OCI-LY1 (cell line): ENCODE data around the gene PCP4.

Experiments used
- H2AFZ ChIP-seq: fragments of 200-600 bp; sonication (generic), shearing (Covaris generic); 2 replicates; pipeline ENCODE4 v1.6.0; 2014; ENCODE audit warnings: antibody characterized with exemption, mild to moderate bottlenecking, low read length
- H3F3A ChIP-seq: fragments of 200-600 bp; sonication (generic), shearing (Covaris generic); 2 replicates; pipeline ENCODE4 v1.6.0; 2014; ENCODE audit warnings: mild to moderate bottlenecking, antibody characterized with exemption, low read length, moderate library complexity; ENCODE audit not compliant: insufficient read depth
- H3K27ac ChIP-seq: fragments of 200-600 bp; sonication (generic); 2 replicates; pipeline ENCODE4 v1.5.1; 2014; ENCODE audit warnings: low read length, mixed run types, mild to moderate bottlenecking, low read depth; ENCODE audit not compliant: poor library complexity, severe bottlenecking
- H3K27me3 ChIP-seq: fragments of 200-600 bp; sonication (generic); 2 replicates; pipeline ENCODE4 v1.6.0; 2014; ENCODE audit warnings: antibody characterized with exemption, mild to moderate bottlenecking, low read length, moderate library complexity; ENCODE audit not compliant: insufficient read depth
- H3K36me3 ChIP-seq: fragments of 200-600 bp; sonication (generic); 2 replicates; pipeline ENCODE4 v1.6.1; 2014; ENCODE audit warnings: mild to moderate bottlenecking, antibody characterized with exemption, low read length, moderate library complexity, mixed read lengths; ENCODE audit not compliant: insufficient read depth
- H3K4me1 ChIP-seq: fragments of 200-600 bp; sonication (generic); 2 replicates; pipeline ENCODE4 v1.5.1; 2014; ENCODE audit warnings: mild to moderate bottlenecking, low read length, moderate library complexity; ENCODE audit not compliant: insufficient read depth, severe bottlenecking
- H3K4me2 ChIP-seq: fragments of 200-600 bp; sonication (generic), shearing (Covaris generic); 2 replicates; pipeline ENCODE4 v1.6.1; 2014; ENCODE audit warnings: low read length
- H3K4me3 ChIP-seq: fragments of 200-600 bp; sonication (generic); 2 replicates; pipeline ENCODE4 v1.5.1; 2014; ENCODE audit warnings: low read length, low read depth, mild to moderate bottlenecking, mixed read lengths; ENCODE audit not compliant: poor library complexity, severe bottlenecking
- H3K79me2 ChIP-seq: fragments of 200-600 bp; shearing (Covaris generic); 2 replicates; pipeline ENCODE4 v1.6.1; 2016; ENCODE audit warnings: mixed run types, low read length, mixed read lengths; ENCODE audit not compliant: insufficient read depth
- H3K9ac ChIP-seq: fragments of 200-600 bp; sonication (generic), shearing (Covaris generic); 2 replicates; pipeline ENCODE4 v1.6.1; 2014; ENCODE audit warnings: mild to moderate bottlenecking, low read length, mixed read lengths
- H3K9me2 ChIP-seq: fragments of 200-600 bp; sonication (generic), shearing (Covaris generic); 2 replicates; pipeline ENCODE4 v1.6.1; 2014; ENCODE audit warnings: low read depth, mild to moderate bottlenecking, low read length, mixed read lengths
- H3K9me3 ChIP-seq: fragments of 200-600 bp; shearing (Covaris generic); 2 replicates; pipeline ENCODE4 v1.6.1; 2014; ENCODE audit warnings: low read length, mixed read lengths
- H4K20me1 ChIP-seq: fragments of 200-600 bp; sonication (generic), shearing (Covaris generic); 2 replicates; pipeline ENCODE4 v1.6.0; 2016; ENCODE audit warnings: mild to moderate bottlenecking, low read length; ENCODE audit not compliant: insufficient read depth
- EZH2 ChIP-seq: fragments of 200-600 bp; sonication (generic), shearing (Covaris generic); IDR thresholded peaks from 2 replicates; pipeline ENCODE4 v1.8.0; 2017; ENCODE audit warnings: borderline replicate concordance, mixed run types, mild to moderate bottlenecking, antibody characterized with exemption, low read length, moderate library complexity, mixed read lengths
- TF ChIP-seq, protein P1 (sequence below): fragments of 200-600 bp; sonication (generic), shearing (Covaris generic); IDR thresholded peaks from 2 replicates; pipeline ENCODE4 v1.5.1; 2017; ENCODE audit warnings: mild to moderate bottlenecking, antibody characterized with exemption, low read length, moderate library complexity, mixed read lengths

The PCP4 gene

DNA sequence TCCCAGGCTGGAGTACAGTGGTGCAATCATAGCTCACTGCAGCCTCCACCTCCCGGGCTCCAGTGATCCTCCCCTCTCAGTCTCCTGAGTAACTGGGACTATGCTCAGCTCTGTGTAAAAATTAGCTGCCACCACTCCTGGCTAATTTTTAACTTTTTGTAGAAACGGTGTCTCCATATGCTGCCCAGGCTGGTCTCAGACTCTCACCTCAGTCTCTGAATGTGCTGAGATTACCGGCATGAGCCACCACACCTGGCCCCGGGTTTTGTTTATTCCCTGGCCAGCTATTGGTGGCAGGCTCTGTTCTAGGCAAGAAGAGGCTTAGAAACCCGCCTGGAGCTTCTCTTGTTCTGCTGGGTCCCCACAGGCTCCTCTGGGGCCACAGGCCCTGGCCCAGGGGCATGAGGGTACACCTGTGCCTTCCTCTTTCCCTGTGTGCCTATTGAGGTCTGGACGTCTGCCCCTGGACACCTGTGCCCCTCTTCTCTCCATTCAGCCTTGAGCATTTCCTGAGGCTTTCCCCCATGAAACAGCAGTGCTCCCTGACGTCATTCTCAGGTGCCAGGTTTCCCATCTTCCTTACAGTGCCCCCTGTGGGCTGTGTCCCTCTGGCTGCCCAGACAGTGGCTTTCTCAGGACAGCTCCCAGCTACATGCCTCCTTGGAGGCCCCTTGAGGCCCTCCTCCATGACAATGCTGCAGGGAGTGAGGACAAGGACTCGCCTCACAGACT lies 57.5 kb downstream of the PCP4 start:
- Histone ChIP-seq H3K9me3 (no peaks in the 10 kb centered on the region), H3K36me3 (no peaks in the 10 kb centered on the region), H4K20me1 (no peaks in the 10 kb centered on the region), H3K27me3 (no peaks in the 10 kb centered on the region), H3F3A (no peaks in the 10 kb centered on the region), H3K4me2 (no peak overlapping the region), H3K9me2 (no peaks in the 10 kb centered on the region), H3K4me3 (no peak overlapping the region), H2AFZ (no peak overlapping the region), H3K79me2 (no peaks in the 10 kb centered on the region), H3K9ac (no peak overlapping the region), H3K4me1 (no peaks in the 10 kb centered on the region), H3K27ac (no peak overlapping the region)
- no peak for TF ChIP-seq EZH2
- TF ChIP-seq, protein P1, sequence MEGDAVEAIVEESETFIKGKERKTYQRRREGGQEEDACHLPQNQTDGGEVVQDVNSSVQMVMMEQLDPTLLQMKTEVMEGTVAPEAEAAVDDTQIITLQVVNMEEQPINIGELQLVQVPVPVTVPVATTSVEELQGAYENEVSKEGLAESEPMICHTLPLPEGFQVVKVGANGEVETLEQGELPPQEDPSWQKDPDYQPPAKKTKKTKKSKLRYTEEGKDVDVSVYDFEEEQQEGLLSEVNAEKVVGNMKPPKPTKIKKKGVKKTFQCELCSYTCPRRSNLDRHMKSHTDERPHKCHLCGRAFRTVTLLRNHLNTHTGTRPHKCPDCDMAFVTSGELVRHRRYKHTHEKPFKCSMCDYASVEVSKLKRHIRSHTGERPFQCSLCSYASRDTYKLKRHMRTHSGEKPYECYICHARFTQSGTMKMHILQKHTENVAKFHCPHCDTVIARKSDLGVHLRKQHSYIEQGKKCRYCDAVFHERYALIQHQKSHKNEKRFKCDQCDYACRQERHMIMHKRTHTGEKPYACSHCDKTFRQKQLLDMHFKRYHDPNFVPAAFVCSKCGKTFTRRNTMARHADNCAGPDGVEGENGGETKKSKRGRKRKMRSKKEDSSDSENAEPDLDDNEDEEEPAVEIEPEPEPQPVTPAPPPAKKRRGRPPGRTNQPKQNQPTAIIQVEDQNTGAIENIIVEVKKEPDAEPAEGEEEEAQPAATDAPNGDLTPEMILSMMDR = no peak

GRCh38 chr21:39927304-39927886 lies 60.2 kb downstream of the PCP4 start:
- Histone ChIP-seq H2AFZ (no peak overlapping the region), H3K9me3 (no peaks in the 10 kb centered on the region), H3K4me3 (no peak overlapping the region), H3K36me3 (no peaks in the 10 kb centered on the region), H3K79me2 (no peaks in the 10 kb centered on the region), H3K9me2 (no peaks in the 10 kb centered on the region), H3F3A (no peaks in the 10 kb centered on the region), H3K4me2 (no peak overlapping the region), H3K27ac (no peak overlapping the region), H3K9ac (no peak overlapping the region), H4K20me1 (no peaks in the 10 kb centered on the region), H3K27me3 (no peaks in the 10 kb centered on the region), H3K4me1 (no peaks in the 10 kb centered on the region)
- no peak for TF ChIP-seq EZH2
- TF ChIP-seq, protein P1 = no peak

DNA sequence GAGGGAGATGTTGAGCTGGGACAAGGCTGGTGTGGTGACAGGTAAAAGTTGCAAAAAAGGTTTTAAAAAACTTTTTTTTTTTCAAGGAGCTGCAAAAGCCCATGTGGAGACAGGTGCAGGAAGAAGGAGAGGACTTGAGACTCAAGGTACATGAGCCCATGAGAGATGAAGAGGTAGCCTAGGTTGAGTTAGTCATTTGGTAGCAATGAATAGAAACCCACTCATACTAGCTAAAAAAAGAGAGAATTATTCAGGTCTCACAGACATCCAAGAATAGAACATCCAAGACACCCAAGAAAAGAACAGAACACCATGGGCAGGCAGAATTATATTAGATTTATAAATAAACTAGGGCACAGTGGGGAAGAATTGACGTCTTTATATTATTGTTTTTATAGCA lies 65.1 kb downstream of the PCP4 start:
- no peak overlapping the region for H3K27ac ChIP-seq
- no peaks in the 10 kb centered on the region for H4K20me1 ChIP-seq
- no peaks in the 10 kb centered on the region for H3K9me3 ChIP-seq
- no peaks in the 10 kb centered on the region for H3F3A ChIP-seq
- no peaks in the 10 kb centered on the region for H3K27me3 ChIP-seq
- H2AFZ ChIP-seq = no peak overlapping the region
- TF ChIP-seq EZH2 = no peak
- TF ChIP-seq, protein P1 = no peak
- H3K9me2 ChIP-seq = no peaks in the 10 kb centered on the region
- H3K79me2 ChIP-seq = no peaks in the 10 kb centered on the region
- no peak overlapping the region for H3K9ac ChIP-seq
- H3K4me1 ChIP-seq = no peaks in the 10 kb centered on the region
- H3K4me3 ChIP-seq = no peak overlapping the region
- no peak overlapping the region for H3K4me2 ChIP-seq
- H3K36me3 ChIP-seq = no peaks in the 10 kb centered on the region
